ENCODE measurements around the gene IFNAR1.

The IFNAR1 gene

GRCh38 chr21:33396436-33396835 lies 71.7 kb downstream of the IFNAR1 start:
- DNase-seq (ENCODE audit: low spot score in 2 of 2), result no peak
- H3K9me3 ChIP-seq, result no peaks in the 10 kb centered on the region
- in situ Hi-C loops (cut with MboI; ENCODE audit: low sequenced_read_pairs), result no loop called here
- H3K27me3 ChIP-seq (ENCODE audit: low read depth), result no peaks in the 10 kb centered on the region
- H3K4me1 ChIP-seq, result no peaks in the 10 kb centered on the region
- H3K36me3 ChIP-seq (replicated peaks), result no peaks in the 10 kb centered on the region
- no peak overlapping the region for H3K4me3 ChIP-seq

GRCh38 chr21:33396951-33397350 lies 72.2 kb downstream of the IFNAR1 start:
- DNase-seq (ENCODE audit: low spot score in 2 of 2), result no peak
- Histone ChIP-seq H3K27me3 (ENCODE audit: low read depth) (no peaks in the 10 kb centered on the region), H3K4me3 (no peak overlapping the region), H3K4me1 (no peaks in the 10 kb centered on the region), H3K9me3 (no peaks in the 10 kb centered on the region), H3K36me3 (replicated peaks) (no peaks in the 10 kb centered on the region)
- in situ Hi-C loops (cut with MboI; ENCODE audit: low sequenced_read_pairs), result no loop called here

- in situ Hi-C loops (cut with MboI; ENCODE audit: low sequenced_read_pairs), result no loop called here
- Histone ChIP-seq H3K36me3 (replicated peaks) (no peaks in the 10 kb centered on the region), H3K27me3 (ENCODE audit: low read depth) (no peaks in the 10 kb centered on the region), H3K4me1 (no peaks in the 10 kb centered on the region), H3K4me3 (no peak overlapping the region), H3K9me3 (no peaks in the 10 kb centered on the region)
- no peak for DNase-seq (ENCODE audit: low spot score in 2 of 2)
These were observed 72.9 kb downstream of the IFNAR1 start for GRCh38 chr21:33397717-33398116.

- in situ Hi-C loops (cut with MboI; ENCODE audit: low sequenced_read_pairs), result no loop called here
- no peak for DNase-seq (ENCODE audit: low spot score in 2 of 2)
- H3K9me3 ChIP-seq, result no peaks in the 10 kb centered on the region
These were observed 73.6 kb downstream of the IFNAR1 start for GRCh38 chr21:33398361-33398760.

GRCh38 chr21:33401630-33401992 lies 76.8 kb downstream of the IFNAR1 start:
- Histone ChIP-seq H3K4me1 (peaks cover 9% of the 10 kb centered on the region), H3K9me3 (no peaks in the 10 kb centered on the region), H3K4me3 (no peak overlapping the region), H3K27me3 (ENCODE audit: low read depth) (no peaks in the 10 kb centered on the region), H3K36me3 (replicated peaks) (no peaks in the 10 kb centered on the region)
- DNase-seq (ENCODE audit: low spot score in 2 of 2), result no peak
- in situ Hi-C loops (cut with MboI; ENCODE audit: low sequenced_read_pairs), result no loop called here

More at GRCh38 chr21:33398361-33398760, 73.6 kb downstream of the IFNAR1 start:
- Histone ChIP-seq H3K4me3 (no peak overlapping the region), H3K4me1 (no peaks in the 10 kb centered on the region), H3K27me3 (ENCODE audit: low read depth) (no peaks in the 10 kb centered on the region), H3K36me3 (replicated peaks) (no peaks in the 10 kb centered on the region)

GRCh38 chr21:33402001-33402979 lies 77.5 kb downstream of the IFNAR1 start:
- Histone ChIP-seq H3K4me1 (peaks cover 9% of the 10 kb centered on the region), H3K4me3 (peak overlapping the region; percentile 32), H3K9me3 (no peaks in the 10 kb centered on the region), H3K36me3 (replicated peaks) (peaks cover 5% of the 10 kb centered on the region; the same call in 1 of the 2 replicates), H3K27me3 (ENCODE audit: low read depth) (no peaks in the 10 kb centered on the region)
- DNase-seq (ENCODE audit: low spot score in 2 of 2), result peak in 1 of 2 experiments; percentile 45
- in situ Hi-C loops (cut with MboI; ENCODE audit: low sequenced_read_pairs), result no loop called here

GRCh38 chr21:33403128-33403785 lies 78.5 kb downstream of the IFNAR1 start, which contains the start of gene IFNGR2:
Gene IFNGR2 (plus strand): TSS chr21:33403413. CDS start chr21:33403544, 131 bp downstream.
- H3K27me3 ChIP-seq (ENCODE audit: low read depth), result no peaks in the 10 kb centered on the region
- peaks cover 9% of the 10 kb centered on the region for H3K4me1 ChIP-seq
- peaks cover 6% of the 10 kb centered on the region; the same call in 1 of the 2 replicates for H3K36me3 ChIP-seq (replicated peaks)
- in situ Hi-C loops (cut with MboI; ENCODE audit: low sequenced_read_pairs), result no loop called here
- H3K4me3 ChIP-seq, result peak within 1 kb of the TSS; percentile 85
- peak in 1 of 2 experiments; percentile 55 for DNase-seq (ENCODE audit: low spot score in 2 of 2)
- no peaks in the 10 kb centered on the region for H3K9me3 ChIP-seq

- no peaks in the 10 kb centered on the region for H3K9me3 ChIP-seq
- in situ Hi-C loops (cut with MboI; ENCODE audit: low sequenced_read_pairs), result no loop called here
- no peaks in the 10 kb centered on the region for H3K27me3 ChIP-seq (ENCODE audit: low read depth)
- H3K4me3 ChIP-seq, result peak overlapping the region; percentile 85
- peak; percentile 43 to 69 for DNase-seq (ENCODE audit: low spot score in 2 of 2)
- peaks cover 6% of the 10 kb centered on the region; the same call in 1 of the 2 replicates for H3K36me3 ChIP-seq (replicated peaks)
- H3K4me1 ChIP-seq, result peaks cover 9% of the 10 kb centered on the region
These were observed 79.2 kb downstream of the IFNAR1 start for GRCh38 chr21:33403786-33404585.

- H3K4me3 ChIP-seq, result no peak overlapping the region
- H3K27me3 ChIP-seq (ENCODE audit: low read depth), result no peaks in the 10 kb centered on the region
- in situ Hi-C loops (cut with MboI; ENCODE audit: low sequenced_read_pairs), result no loop called here
- peaks cover 8% of the 10 kb centered on the region; the same call in 1 of the 2 replicates for H3K36me3 ChIP-seq (replicated peaks)
- peaks cover 9% of the 10 kb centered on the region for H3K4me1 ChIP-seq
- no peak for DNase-seq (ENCODE audit: low spot score in 2 of 2)
- no peaks in the 10 kb centered on the region for H3K9me3 ChIP-seq
These were observed 81.7 kb downstream of the IFNAR1 start for GRCh38 chr21:33406493-33406892.
